A549 (cell line): Measurements from ENCODE around the gene GBX2.

ENCODE experiments used
- CEBPB ChIP-seq, 2 experiments: fragments of >200 bp in 1 of 2; sonication (Bioruptor Twin) in 1 of 2; formaldehyde crosslinking in 1 of 2; IDR thresholded peaks; 2 replicates each; pipeline ENCODE4 v1.6.1; 2012 to 2016
- CTCF ChIP-seq: fragments of >200 bp; sonication (Bioruptor Twin); formaldehyde crosslinking; IDR thresholded peaks from 3 replicates; pipeline ENCODE4 v1.5.1; 2016
- E2F6 ChIP-seq: IDR thresholded peaks from 2 replicates; pipeline ENCODE4 v1.6.1; 2012; ENCODE audit warnings: low read depth, borderline replicate concordance
- EP300 ChIP-seq, 2 experiments: fragments of >200 bp; sonication (Bioruptor Twin); formaldehyde crosslinking; IDR thresholded peaks; 2 replicates in 1 of 2; 3 replicates in 1 of 2; pipeline ENCODE4 v1.6.1; 2016 to 2017
- HOXA7 ChIP-seq: fragments of 250-450 bp; sonication (Bioruptor Pico); IDR thresholded peaks from 2 replicates; pipeline ENCODE4 v1.5.0; 2020; ENCODE audit warnings: mild to moderate bottlenecking, moderate library complexity
- MAX ChIP-seq: IDR thresholded peaks from 2 replicates; pipeline ENCODE4 v1.6.1; 2012
- MAZ ChIP-seq: fragments of 150-350 bp; IDR thresholded peaks from 2 replicates; pipeline ENCODE4 v1.6.1; 2014; ENCODE audit warnings: antibody characterized with exemption, low read depth, low read length, borderline replicate concordance
- POLR2A ChIP-seq: IDR thresholded peaks from 2 replicates; pipeline ENCODE4 v1.6.1; 2012; ENCODE audit warnings: mild to moderate bottlenecking, low read length
- POLR2AphosphoS2 ChIP-seq: conservative IDR thresholded peaks from 2 replicates; pipeline ENCODE4 v1.6.1; 2012; ENCODE audit warnings: low read length, improper control_type of control experiment, inconsistent platforms
- RFX5 ChIP-seq: fragments of 450-650 bp; IDR thresholded peaks from 2 replicates; pipeline ENCODE4 v1.7.1; 2014; ENCODE audit warnings: antibody characterized with exemption, mild to moderate bottlenecking, moderate library complexity
- SREBF2 ChIP-seq: fragments of 450-650 bp; IDR thresholded peaks from 2 replicates; pipeline ENCODE4 v1.6.1; 2014; ENCODE audit warnings: mild to moderate bottlenecking, moderate library complexity
- USF2 ChIP-seq: fragments of 450-650 bp; IDR thresholded peaks from 2 replicates; pipeline ENCODE4 v1.6.1; 2014; ENCODE audit warnings: antibody characterized with exemption
- ZFP36 ChIP-seq: fragments of 450-650 bp; IDR thresholded peaks from 2 replicates; pipeline ENCODE4 v1.6.1; 2014; ENCODE audit warnings: borderline replicate concordance; ENCODE audit not compliant: partially characterized antibody

- TF ChIP-seq CEBPB (IDR thresholded peaks at IDR 0.05): no peak
- TF ChIP-seq POLR2A: no peak
- TF ChIP-seq CTCF: no peak
- TF ChIP-seq ZFP36: no peak
- no peak for TF ChIP-seq POLR2AphosphoS2
- TF ChIP-seq MAZ: no peak
- no peak for TF ChIP-seq EP300 (IDR thresholded peaks at IDR 0.05)
- TF ChIP-seq MAX: no peak
- TF ChIP-seq HOXA7 (CRISPR knock-in tag): no peak
- no peak for TF ChIP-seq USF2
- TF ChIP-seq RFX5: no peak
- TF ChIP-seq SREBF2: no peak
- no peak for TF ChIP-seq E2F6
Observed at GRCh38 chr2:236194786-236195185, 26.6 kb upstream of the GBX2 start.
